Uterus (tissue), 4 donors: ENCODE measurements around the gene ME3. TPM values are rescaled to one million over a fixed set of nuclear protein-coding genes. Genes with fewer than 3 reads are reported as not detected.
A peak's percentile ranks its signal among the peaks of the same experiment; 100 is the strongest.

ENCODE experiments used
- DNase-seq, 2 donors: peaks; one replicate each; pipeline ENCODE4 v3.0.0-alpha.2; 2019 to 2020
- H3K27ac ChIP-seq, 2 donors: fragments of 200-600 bp; sonication (generic); 1 replicate in 1 of 2; 2 replicates in 1 of 2; pipeline ENCODE4 v1.5.1; 2016 to 2018
- H3K27me3 ChIP-seq, 2 donors: fragments of 200-600 bp; sonication (generic); one replicate each; pipeline ENCODE4 v1.5.1; 2018 to 2019; ENCODE audit warnings: control low read depth in 1 of 2
- H3K36me3 ChIP-seq, 2 donors: fragments of 200-600 bp; sonication (generic); one replicate each; pipeline ENCODE4 v1.5.1; 2019; ENCODE audit warnings: control low read depth in 1 of 2
- H3K4me1 ChIP-seq, 2 donors: fragments of 200-600 bp; sonication (generic); one replicate each; pipeline ENCODE4 v1.5.1; 2018 to 2019; ENCODE audit warnings: control low read depth in 1 of 2
- H3K4me3 ChIP-seq, 2 donors: fragments of 200-600 bp; sonication (generic); 1 replicate in 1 of 2; 2 replicates in 1 of 2; pipeline ENCODE4 v1.5.1; 2018 to 2019; ENCODE audit warnings: mild to moderate bottlenecking in 1 of 2
- H3K9me3 ChIP-seq, 2 donors: fragments of 200-600 bp; sonication (generic); one replicate each; pipeline ENCODE4 v1.5.1; 2019; ENCODE audit warnings: control low read depth in 1 of 2
- POLR2A ChIP-seq, 2 donors: fragments of 450-650 bp; IDR thresholded peaks; one replicate each; pipeline ENCODE4 v1.6.1; 2016; ENCODE audit warnings: antibody characterized with exemption in 2 of 2, mild to moderate bottlenecking in 1 of 2, moderate library complexity in 1 of 2
- intact Hi-C: fragments of 100-400 bp; cut with DNase I; formaldehyde crosslinking; loops from one replicate; pipeline ENCODE4 v1.15.1; 2023; ENCODE audit warnings: low total_unique reads
- total RNA-seq, 4 donors: library from RNA; depleted of rRNA in 3 of 4; stranded (reverse); fragments of >200 nt in 3 of 4; gene quantifications; one replicate each; pipeline versions ENCODE4 v1.1.0 to v1.2.4, GENCODE V29; 2014 to 2023
- TF ChIP-seq, protein P1 (sequence below), 4 experiments: fragments of 200-600 bp in 2 of 4; fragments of 450-650 bp in 2 of 4; sonication (generic) in 2 of 4; IDR thresholded peaks; one replicate each; pipeline ENCODE4 v1.5.1; 2016 to 2019; ENCODE audit warnings: antibody characterized with exemption in 4 of 4, mild to moderate bottlenecking in 2 of 4, moderate library complexity in 1 of 4
- donor health status: DM: yes; HTN: yes; CAD: no.

ME3 gene
- total RNA-seq, 4 donors from 2014 or later, result 44.3 to 169 (median 54.2) TPM

DNA sequence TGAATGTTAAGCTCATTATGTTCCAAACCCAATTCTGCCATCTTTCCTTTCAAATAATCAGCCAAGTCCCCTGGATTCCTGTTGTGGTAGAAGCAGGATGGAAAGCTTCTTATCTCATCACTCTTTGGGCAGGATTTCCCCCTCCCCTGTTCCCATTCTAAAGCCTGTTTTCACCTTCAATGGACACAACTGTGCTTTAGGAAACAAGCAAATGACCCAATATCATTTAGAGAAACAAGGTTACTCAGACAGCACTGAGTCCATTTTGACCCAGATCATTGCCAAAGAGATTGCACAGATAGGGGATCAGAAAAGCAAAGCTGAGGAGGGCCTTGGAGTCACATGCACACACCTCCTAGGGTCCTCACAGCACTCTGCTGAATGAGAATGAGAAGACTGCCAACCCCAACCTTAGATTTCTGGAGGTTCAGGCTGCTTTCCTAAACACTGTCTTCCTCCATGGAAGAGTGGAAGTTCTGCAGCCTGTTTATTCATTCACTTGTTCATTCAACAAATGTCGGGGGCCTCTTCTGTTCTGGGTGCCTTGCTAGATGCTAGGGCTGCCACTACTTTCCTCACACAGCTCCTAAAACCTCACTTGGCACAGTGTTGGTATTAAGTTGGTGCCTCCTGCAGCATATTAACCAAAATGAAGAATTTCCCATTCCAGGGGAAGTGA, 95.3 kb downstream of the ME3 start:
- intact Hi-C loops, result no loop called here
- Histone ChIP-seq H3K27ac (peak overlapping the region; percentile 71 to 90), H3K36me3 (no peaks in the 10 kb centered on the region)

DNA sequence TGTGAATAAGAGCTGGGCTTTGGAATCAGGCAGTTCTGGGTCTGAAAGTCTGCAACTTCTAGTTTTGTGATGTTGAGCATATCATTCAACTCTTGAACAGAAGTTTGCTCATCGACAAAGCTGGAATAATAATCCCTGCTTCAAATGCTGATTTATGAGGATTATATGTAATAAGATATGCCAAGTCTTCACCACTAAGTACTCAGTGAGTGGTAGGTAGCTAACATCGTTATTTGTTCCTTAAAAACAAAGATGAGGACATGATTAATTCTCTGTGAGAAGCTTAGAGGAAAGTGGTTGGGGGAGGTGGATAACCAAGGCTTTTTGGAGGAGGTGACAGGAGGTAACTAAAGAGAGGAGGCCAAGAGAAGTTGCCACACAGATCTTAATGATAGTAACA, 96.5 kb downstream of the ME3 start:
- TF ChIP-seq POLR2A (IDR thresholded peaks at IDR 0.05), result no peak
- TF ChIP-seq, protein P1, sequence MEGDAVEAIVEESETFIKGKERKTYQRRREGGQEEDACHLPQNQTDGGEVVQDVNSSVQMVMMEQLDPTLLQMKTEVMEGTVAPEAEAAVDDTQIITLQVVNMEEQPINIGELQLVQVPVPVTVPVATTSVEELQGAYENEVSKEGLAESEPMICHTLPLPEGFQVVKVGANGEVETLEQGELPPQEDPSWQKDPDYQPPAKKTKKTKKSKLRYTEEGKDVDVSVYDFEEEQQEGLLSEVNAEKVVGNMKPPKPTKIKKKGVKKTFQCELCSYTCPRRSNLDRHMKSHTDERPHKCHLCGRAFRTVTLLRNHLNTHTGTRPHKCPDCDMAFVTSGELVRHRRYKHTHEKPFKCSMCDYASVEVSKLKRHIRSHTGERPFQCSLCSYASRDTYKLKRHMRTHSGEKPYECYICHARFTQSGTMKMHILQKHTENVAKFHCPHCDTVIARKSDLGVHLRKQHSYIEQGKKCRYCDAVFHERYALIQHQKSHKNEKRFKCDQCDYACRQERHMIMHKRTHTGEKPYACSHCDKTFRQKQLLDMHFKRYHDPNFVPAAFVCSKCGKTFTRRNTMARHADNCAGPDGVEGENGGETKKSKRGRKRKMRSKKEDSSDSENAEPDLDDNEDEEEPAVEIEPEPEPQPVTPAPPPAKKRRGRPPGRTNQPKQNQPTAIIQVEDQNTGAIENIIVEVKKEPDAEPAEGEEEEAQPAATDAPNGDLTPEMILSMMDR (IDR thresholded peaks at IDR 0.05), result no peak
- Histone ChIP-seq H3K9me3 (no peaks in the 10 kb centered on the region), H3K4me1 (peaks cover 6 to 12% of the 10 kb centered on the region in 2 donors), H3K27ac (no peak overlapping the region), H3K36me3 (no peaks in the 10 kb centered on the region), H3K4me3 (no peak overlapping the region), H3K27me3 (no peaks in the 10 kb centered on the region)
- intact Hi-C loops, result no loop called here
- no peak for DNase-seq

More for the DNA sequence above, 95.3 kb downstream of the ME3 start:
- H3K9me3 ChIP-seq, result no peaks in the 10 kb centered on the region
- no peaks in the 10 kb centered on the region for H3K27me3 ChIP-seq
- peaks cover 6 to 12% of the 10 kb centered on the region in 2 donors for H3K4me1 ChIP-seq
- DNase-seq, result no peak
- no peak overlapping the region for H3K4me3 ChIP-seq
- TF ChIP-seq, protein P1 (IDR thresholded peaks at IDR 0.05), result no peak
- TF ChIP-seq POLR2A (IDR thresholded peaks at IDR 0.05), result no peak

DNA sequence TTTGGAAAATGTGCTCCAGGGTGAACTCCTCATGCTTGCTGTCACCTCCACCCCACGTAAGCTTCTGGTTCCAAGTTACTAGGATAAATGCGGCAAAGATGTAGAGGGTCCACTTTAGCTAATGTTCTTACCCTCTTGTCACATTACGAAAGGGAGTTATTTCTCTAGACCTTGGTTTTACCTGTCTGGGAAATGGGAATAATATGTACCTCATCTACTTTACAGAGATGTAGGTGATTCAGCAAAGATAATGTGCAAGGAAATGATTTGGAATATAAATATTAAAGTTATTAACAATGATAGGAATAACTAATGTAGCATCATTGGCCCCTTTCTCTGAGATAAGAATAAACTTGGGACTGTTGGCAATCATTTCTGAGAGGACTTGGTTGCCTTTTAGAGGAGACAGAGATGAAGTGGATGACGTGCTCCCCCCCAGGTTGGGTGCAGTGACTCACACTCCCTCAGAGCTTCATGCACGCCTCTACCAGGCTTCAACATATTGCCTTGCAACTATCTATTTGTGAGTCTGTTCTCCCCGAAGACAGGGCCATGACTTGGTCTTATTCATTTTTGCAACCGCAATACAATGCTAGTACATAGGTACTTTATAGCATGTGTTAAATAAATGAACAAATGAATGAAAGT, 97.1 kb downstream of the ME3 start:
- no peaks in the 10 kb centered on the region for H3K27me3 ChIP-seq
- H3K27ac ChIP-seq, result no peak overlapping the region
- H3K36me3 ChIP-seq, result no peaks in the 10 kb centered on the region
- H3K4me1 ChIP-seq, result peaks cover 6 to 12% of the 10 kb centered on the region in 2 donors
- no peak overlapping the region for H3K4me3 ChIP-seq
- no peak for TF ChIP-seq POLR2A (IDR thresholded peaks at IDR 0.05)
- TF ChIP-seq, protein P1 (IDR thresholded peaks at IDR 0.05), result no peak
- intact Hi-C loops, result no loop called here
- DNase-seq, result no peak
- no peaks in the 10 kb centered on the region for H3K9me3 ChIP-seq

DNA sequence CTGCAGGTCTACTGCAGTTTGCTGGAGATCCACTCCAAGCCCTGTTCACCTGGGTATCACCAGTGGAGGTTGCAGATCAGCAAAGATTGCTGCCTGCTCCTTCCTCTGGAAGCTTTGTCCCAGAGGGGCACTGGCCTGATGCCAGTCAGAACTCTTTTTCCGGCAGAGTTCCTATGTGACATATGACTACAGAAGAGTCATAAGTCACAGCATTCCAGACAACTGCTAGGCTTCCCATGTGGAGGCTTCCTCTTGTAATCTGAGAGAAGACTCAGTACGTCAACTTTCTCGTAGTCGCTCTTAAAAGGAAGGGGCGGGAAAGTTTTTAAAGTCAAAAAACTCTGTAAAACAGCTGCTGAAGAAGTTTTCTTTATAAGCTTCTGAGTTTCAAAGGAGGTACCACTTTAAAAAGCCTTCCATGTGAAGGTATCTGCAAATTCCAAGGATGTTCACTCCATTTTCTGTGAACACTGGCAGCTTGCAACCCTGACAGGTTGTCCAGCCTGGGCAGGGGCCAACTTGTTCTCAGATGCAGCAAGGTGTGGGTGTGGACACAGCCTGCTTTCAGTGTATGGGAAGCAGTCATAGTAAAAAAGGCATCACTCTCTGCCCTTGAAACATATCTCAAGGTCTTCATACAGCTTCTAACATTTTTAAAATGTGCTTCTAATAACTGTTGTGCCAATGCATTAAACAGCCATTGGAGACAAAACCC, 97.8 kb downstream of the ME3 start:
- Histone ChIP-seq H3K36me3 (no peaks in the 10 kb centered on the region), H3K27ac (no peak overlapping the region), H3K9me3 (no peaks in the 10 kb centered on the region), H3K4me1 (peaks cover 6 to 12% of the 10 kb centered on the region in 2 donors), H3K27me3 (no peaks in the 10 kb centered on the region), H3K4me3 (no peak overlapping the region)
- DNase-seq, result no peak
- TF ChIP-seq POLR2A (IDR thresholded peaks at IDR 0.05), result no peak
- TF ChIP-seq, protein P1 (IDR thresholded peaks at IDR 0.05), result no peak
- intact Hi-C loops, result no loop called here
